OCI-LY7 (cell line): ENCODE results near the gene LPIN1. TPM values are rescaled to one million over a fixed set of nuclear protein-coding genes. Genes with fewer than 3 reads are reported as not detected.
A peak's percentile ranks its signal among the peaks of the same experiment; 100 is the strongest.

ENCODE experiments used
- BruUV-seq: library from RNA; stranded (reverse); fragments of 400-500 nt; replicated peaks from 2 replicates; lab custom pipeline; 2021; lab: Mats Ljungman, UMichigan
- CTCF ChIA-PET: fragments of 300-600 bp; sonication (Branson Sonifier 250); formaldehyde crosslinking; loops from one replicate; lab custom pipeline; 2022; ENCODE audit warnings: antibody characterized with exemption; ENCODE audit not compliant: unreplicated experiment; lab: Charles Lee
- POLR2A ChIA-PET: fragments of 300-600 bp; sonication (Branson Sonifier 250); formaldehyde crosslinking; loops from one replicate; lab custom pipeline; 2022; ENCODE audit warnings: antibody characterized with exemption; lab: Charles Lee
- DNase-seq: peaks from one replicate; pipeline ENCODE4 v3.0.0-alpha.2; 2015; ENCODE audit warnings: low spot score
- H2AFZ ChIP-seq: fragments of 200-600 bp; sonication (generic), shearing (Covaris generic); 2 replicates; pipeline ENCODE4 v1.6.1; 2014; ENCODE audit warnings: mild to moderate bottlenecking, antibody characterized with exemption, low read length, moderate library complexity
- H3K27ac ChIP-seq: fragments of 200-600 bp; sonication (generic); 2 replicates; pipeline ENCODE4 v1.5.1; 2014; ENCODE audit warnings: mixed run types, low read depth, mild to moderate bottlenecking, moderate library complexity, low read length, inconsistent platforms; ENCODE audit not compliant: poor library complexity, severe bottlenecking
- H3K36me3 ChIP-seq: fragments of 200-600 bp; sonication (generic); 2 replicates; pipeline ENCODE4 v1.6.1; 2014; ENCODE audit warnings: mild to moderate bottlenecking, antibody characterized with exemption, low read length, moderate library complexity, mixed read lengths; ENCODE audit not compliant: insufficient read depth
- H3K4me1 ChIP-seq: fragments of 200-600 bp; sonication (generic); 2 replicates; pipeline ENCODE4 v1.5.1; 2014; ENCODE audit warnings: mild to moderate bottlenecking, low read length; ENCODE audit not compliant: insufficient read depth, poor library complexity, severe bottlenecking
- H3K4me2 ChIP-seq: fragments of 200-600 bp; sonication (generic); 2 replicates; pipeline ENCODE4 v1.6.1; 2014; ENCODE audit warnings: mild to moderate bottlenecking, low read length
- H3K4me3 ChIP-seq: fragments of 200-600 bp; sonication (generic); 2 replicates; pipeline ENCODE4 v1.5.1; 2014; ENCODE audit warnings: mild to moderate bottlenecking, low read depth, low read length; ENCODE audit not compliant: poor library complexity, severe bottlenecking
- H3K79me2 ChIP-seq: fragments of 200-600 bp; sonication (generic); 2 replicates; pipeline ENCODE4 v1.6.1; 2016; ENCODE audit warnings: low read depth, mild to moderate bottlenecking, low read length, moderate library complexity, mixed read lengths; ENCODE audit not compliant: insufficient read depth
- H3K9me2 ChIP-seq: fragments of 200-600 bp; sonication (generic); 2 replicates; pipeline ENCODE4 v1.6.1; 2016; ENCODE audit warnings: mild to moderate bottlenecking, low read length, mixed read lengths; ENCODE audit not compliant: insufficient read depth
- H3K9me3 ChIP-seq: fragments of 200-600 bp; sonication (generic); 2 replicates; pipeline ENCODE4 v1.6.1; 2014; ENCODE audit warnings: mild to moderate bottlenecking, mixed run types, low read length, mixed read lengths
- H4K20me1 ChIP-seq: fragments of 200-600 bp; sonication (generic); 2 replicates; pipeline ENCODE4 v1.6.1; 2014; ENCODE audit warnings: mild to moderate bottlenecking, antibody characterized with exemption, low read length, moderate library complexity, mixed read lengths; ENCODE audit not compliant: insufficient read depth
- CTCF ChIP-seq: fragments of 200-600 bp; sonication (generic); conservative IDR thresholded peaks from 2 replicates; pipeline ENCODE4 v1.5.1; 2014; ENCODE audit warnings: mild to moderate bottlenecking, antibody characterized with exemption, low read length, moderate library complexity, mixed read lengths
- EZH2phosphoT487 ChIP-seq: fragments of 200-600 bp; sonication (generic); IDR thresholded peaks from 2 replicates; pipeline ENCODE4 v1.6.1; 2018; ENCODE audit warnings: low read depth, borderline replicate concordance, mild to moderate bottlenecking, mixed run types, antibody characterized with exemption, low read length, moderate library complexity, mixed read lengths
- intact Hi-C: fragments of 100-400 bp; cut with micrococcal nuclease; formaldehyde crosslinking; loops from one replicate; pipeline ENCODE4 v1.10.0; 2022; ENCODE audit not compliant: unreplicated experiment
- total RNA-seq, 2 experiments: library from RNA; depleted of rRNA in 1 of 2; stranded (reverse); fragments of >200 nt in 1 of 2; shearing (Covaris generic) in 1 of 2; gene quantifications; 2 replicates each; pipeline ENCODE4 v1.2.3, GENCODE V29; 2014 to 2022

Gene LPIN1
- total RNA-seq, 2 experiments from 2014 or later, result 56.9 to 70.2 TPM

GRCh38 chr2:11861044-11861443 lies 114.6 kb downstream of the LPIN1 start:
- BruUV-seq, result no TSS peak
- intact Hi-C loops, result loop anchor here (5.0 kb wide), 2 partner anchors 311 to 466 kb away; no protein-coding TSS in a partner anchor
- Histone ChIP-seq H3K9me3 (peaks cover 10% of the 10 kb centered on the region; the same call in 1 of the 2 replicates), H3K4me3 (no peak overlapping the region), H3K79me2 (no peaks in the 10 kb centered on the region), H4K20me1 (no peaks in the 10 kb centered on the region), H3K36me3 (no peaks in the 10 kb centered on the region; the same call in 1 of the 2 replicates), H3K4me2 (no peak overlapping the region), H3K4me1 (peaks cover 22% of the 10 kb centered on the region), H2AFZ (no peak overlapping the region), H3K9me2 (no peaks in the 10 kb centered on the region), H3K27ac (no peak overlapping the region)
- POLR2A ChIA-PET, result interaction anchor here (1.3 to 1.4 kb wide), 2 partner anchors 184 to 187 kb away, joined by 3 to 4 read pairs; no protein-coding TSS in a partner anchor
- CTCF ChIA-PET, result interaction anchor here (1.2 kb wide), 1 partner anchor 187 kb away, joined by 3 read pairs; no protein-coding TSS in a partner anchor
- TF ChIP-seq CTCF (no peak), EZH2phosphoT487 (no peak)
- DNase-seq, result no peak

GRCh38 chr2:11862049-11862448 lies 115.6 kb downstream of the LPIN1 start:
- Histone ChIP-seq H3K27ac (no peak overlapping the region), H3K9me3 (peaks cover 10% of the 10 kb centered on the region; the same call in 1 of the 2 replicates), H3K4me3 (no peak overlapping the region), H3K79me2 (no peaks in the 10 kb centered on the region), H3K36me3 (no peaks in the 10 kb centered on the region; the same call in 1 of the 2 replicates), H3K4me1 (peaks cover 20% of the 10 kb centered on the region), H4K20me1 (no peaks in the 10 kb centered on the region), H2AFZ (no peak overlapping the region), H3K4me2 (no peak overlapping the region; the same call in 1 of the 2 replicates), H3K9me2 (no peaks in the 10 kb centered on the region)
- TF ChIP-seq EZH2phosphoT487 (no peak), CTCF (no peak)
- ChIA-PET POLR2A (interaction anchor here (0.5 to 1.3 kb wide), 2 partner anchors 113 to 183 kb away, joined by 3 read pairs; no protein-coding TSS in a partner anchor), CTCF (no interaction called here)
- no peak for DNase-seq
- BruUV-seq, result no TSS peak
- intact Hi-C loops, result loop anchor here (2.0 to 5.0 kb wide), 3 partner anchors 31 to 465 kb away; no protein-coding TSS in a partner anchor

- no peak overlapping the region for H3K27ac ChIP-seq
- intact Hi-C loops, result loop anchor here (1.0 to 5.0 kb wide), 5 partner anchors 32 to 464 kb away; no protein-coding TSS in a partner anchor
- ChIA-PET POLR2A (interaction anchor here (0.6 to 0.9 kb wide), 4 partner anchors 10 to 297 kb away, joined by 3 to 5 read pairs (median 4); no protein-coding TSS in a partner anchor), CTCF (no interaction called here)
- H3K4me3 ChIP-seq, result no peak overlapping the region
- no peaks in the 10 kb centered on the region; the same call in 1 of the 2 replicates for H3K36me3 ChIP-seq
- no peaks in the 10 kb centered on the region for H3K9me2 ChIP-seq
- TF ChIP-seq EZH2phosphoT487, result no peak
- no peak for TF ChIP-seq CTCF
- H4K20me1 ChIP-seq, result no peaks in the 10 kb centered on the region
- DNase-seq, result no peak
- H3K79me2 ChIP-seq, result no peaks in the 10 kb centered on the region
- peaks cover 10% of the 10 kb centered on the region; the same call in 1 of the 2 replicates for H3K9me3 ChIP-seq
- BruUV-seq, result no TSS peak
- H3K4me1 ChIP-seq, result peaks cover 20% of the 10 kb centered on the region
- peak overlapping the region; percentile 54; the same call in 1 of the 2 replicates for H2AFZ ChIP-seq
- H3K4me2 ChIP-seq, result peak overlapping the region; percentile 44; the same call in 1 of the 2 replicates
These were observed 116.7 kb downstream of the LPIN1 start for GRCh38 chr2:11863103-11863502.
